Keratinocyte (primary cell): ENCODE results near the gene EPHB2. TPM values are rescaled to one million over a fixed set of nuclear protein-coding genes. Genes with fewer than 3 reads are reported as not detected.

Experiments
- DNase-seq: peaks from one replicate; pipeline ENCODE4 v3.0.0-alpha.2; 2011; ENCODE audit warnings: low read depth, missing footprints, low spot score
- FAIRE-seq: peaks from 2 replicates; lab custom pipeline; 2011; peaks lifted over from hg19 to GRCh38; lab: Jason Lieb, UNC
- H2AFZ ChIP-seq: 2 replicates; pipeline ENCODE4 v1.6.0; 2012; ENCODE audit warnings: low read length, control low read depth, inconsistent platforms; ENCODE audit not compliant: control insufficient read depth
- H3K27ac ChIP-seq: 2 replicates; pipeline ENCODE4 v1.5.1; 2011; ENCODE audit warnings: low read length; ENCODE audit not compliant: control insufficient read depth, insufficient read depth
- H3K27me3 ChIP-seq: 3 replicates; pipeline ENCODE4 v1.6.0; 2011; ENCODE audit warnings: low read length; ENCODE audit not compliant: control insufficient read depth, insufficient read depth; ENCODE audit errors: extremely low read depth
- H3K36me3 ChIP-seq, 2 experiments: 2 replicates in 1 of 2; 3 replicates in 1 of 2; pipeline ENCODE4 v1.5.1; 2011; ENCODE audit warnings: low read length in 2 of 2, mild to moderate bottlenecking in 1 of 2; ENCODE audit not compliant: control insufficient read depth in 2 of 2, insufficient read depth in 2 of 2; ENCODE audit errors: extremely low read depth in 1 of 2
- H3K4me1 ChIP-seq: 3 replicates; pipeline ENCODE4 v1.5.1; 2011; ENCODE audit warnings: low read length; ENCODE audit not compliant: control insufficient read depth, insufficient read depth; ENCODE audit errors: extremely low read depth
- H3K4me2 ChIP-seq: 3 replicates; pipeline ENCODE4 v1.6.0; 2011; ENCODE audit warnings: low read depth, low read length; ENCODE audit not compliant: control insufficient read depth, insufficient read depth; ENCODE audit errors: extremely low read depth
- H3K4me3 ChIP-seq, 3 experiments: fragments of 200-600 bp in 1 of 3; sonication (generic) in 1 of 3; 2 replicates in 2 of 3; 3 replicates in 1 of 3; pipeline ENCODE4 v1.5.1; 2011 to 2016; ENCODE audit warnings: low read length in 3 of 3, mild to moderate bottlenecking in 3 of 3, control low read depth in 2 of 3, inconsistent platforms in 1 of 3, low read depth in 1 of 3, mixed read lengths in 1 of 3, mixed run types in 1 of 3, moderate library complexity in 1 of 3; ENCODE audit not compliant: control insufficient read depth in 2 of 3, insufficient read depth in 2 of 3; ENCODE audit errors: extremely low read depth in 1 of 3
- H3K79me2 ChIP-seq: 2 replicates; pipeline ENCODE4 v1.6.0; 2012; ENCODE audit warnings: low read length; ENCODE audit not compliant: control insufficient read depth, insufficient read depth
- H3K9ac ChIP-seq: 3 replicates; pipeline ENCODE4 v1.6.0; 2011; ENCODE audit warnings: low read length; ENCODE audit not compliant: control insufficient read depth, insufficient read depth; ENCODE audit errors: extremely low read depth
- H3K9me1 ChIP-seq: 3 replicates; pipeline ENCODE4 v1.6.0; 2011; ENCODE audit warnings: low read length; ENCODE audit not compliant: control insufficient read depth, insufficient read depth; ENCODE audit errors: extremely low read depth
- H3K9me3 ChIP-seq: 2 replicates; pipeline ENCODE4 v1.5.1; 2012; ENCODE audit warnings: low read depth, low read length; ENCODE audit not compliant: control insufficient read depth
- H4K20me1 ChIP-seq: 3 replicates; pipeline ENCODE4 v1.6.0; 2011; ENCODE audit warnings: low read length; ENCODE audit not compliant: control insufficient read depth, insufficient read depth; ENCODE audit errors: extremely low read depth
- EZH2 ChIP-seq: IDR thresholded peaks from one replicate; pipeline ENCODE4 v1.6.1; 2012; ENCODE audit warnings: inconsistent platforms, mild to moderate bottlenecking, low read length, moderate library complexity
- dilution Hi-C: fragments of 300-500 bp; cut with MboI; formaldehyde crosslinking; loops from one replicate; pipeline ENCODE4 v1.7.0; 2020; ENCODE audit warnings: low sequenced_read_pairs; ENCODE audit not compliant: extremely low pct_ligation_motif_present
- polyA plus RNA-seq, 5 experiments: library from polyadenylated mRNA; depleted of rRNA in 3 of 5; stranded (reverse) in 3 of 5; stranded (forward) in 1 of 5; unstranded in 1 of 5; fragments of >200 nt; gene quantifications; 1 replicate in 1 of 5; 2 replicates in 3 of 5; 3 replicates in 1 of 5; pipeline versions ENCODE4 v1.2.1 to v1.2.3, GENCODE V29; 2011 to 2012; ENCODE audit warnings: missing spikeins in 2 of 5, low read depth in 1 of 5, low replicate concordance in 1 of 5
- TF ChIP-seq, protein P1 (sequence below), 3 experiments: IDR thresholded peaks in 1 of 3; conservative IDR thresholded peaks in 1 of 3; optimal IDR thresholded peaks in 1 of 3; 2 replicates in 2 of 3; 3 replicates in 1 of 3; pipeline versions ENCODE3 to v1.5.1; 2011; ENCODE audit warnings: low read length in 3 of 3, mild to moderate bottlenecking in 3 of 3, moderate library complexity in 2 of 3, control low read depth in 1 of 3, inconsistent platforms in 1 of 3; ENCODE audit not compliant: insufficient read depth in 2 of 3; ENCODE audit errors: extremely low read depth in 1 of 3

Gene EPHB2
- polyA plus RNA-seq, 1 donor (not counting 4 experiments of a cell fraction or from before 2014, with no cell fraction given): 0.10 TPM

GRCh38 chr1:22781483-22781882, 70.8 kb downstream of the EPHB2 start:
- no peak overlapping the region for H3K9ac ChIP-seq
- H3K27me3 ChIP-seq: peaks cover 24% of the 10 kb centered on the region
- TF ChIP-seq, protein P1, sequence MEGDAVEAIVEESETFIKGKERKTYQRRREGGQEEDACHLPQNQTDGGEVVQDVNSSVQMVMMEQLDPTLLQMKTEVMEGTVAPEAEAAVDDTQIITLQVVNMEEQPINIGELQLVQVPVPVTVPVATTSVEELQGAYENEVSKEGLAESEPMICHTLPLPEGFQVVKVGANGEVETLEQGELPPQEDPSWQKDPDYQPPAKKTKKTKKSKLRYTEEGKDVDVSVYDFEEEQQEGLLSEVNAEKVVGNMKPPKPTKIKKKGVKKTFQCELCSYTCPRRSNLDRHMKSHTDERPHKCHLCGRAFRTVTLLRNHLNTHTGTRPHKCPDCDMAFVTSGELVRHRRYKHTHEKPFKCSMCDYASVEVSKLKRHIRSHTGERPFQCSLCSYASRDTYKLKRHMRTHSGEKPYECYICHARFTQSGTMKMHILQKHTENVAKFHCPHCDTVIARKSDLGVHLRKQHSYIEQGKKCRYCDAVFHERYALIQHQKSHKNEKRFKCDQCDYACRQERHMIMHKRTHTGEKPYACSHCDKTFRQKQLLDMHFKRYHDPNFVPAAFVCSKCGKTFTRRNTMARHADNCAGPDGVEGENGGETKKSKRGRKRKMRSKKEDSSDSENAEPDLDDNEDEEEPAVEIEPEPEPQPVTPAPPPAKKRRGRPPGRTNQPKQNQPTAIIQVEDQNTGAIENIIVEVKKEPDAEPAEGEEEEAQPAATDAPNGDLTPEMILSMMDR (optimal IDR thresholded peaks at IDR 0.05 in 1 of 3, IDR thresholded peaks at IDR 0.05 in 1 of 3, conservative IDR thresholded peaks at IDR 0.05 in 1 of 3; ENCODE audit: extremely low read depth in 1 of 3, insufficient read depth in 2 of 3, low read length in 3 of 3): no peak
- TF ChIP-seq EZH2: no peak
- no peak overlapping the region for H3K4me2 ChIP-seq
- no peak overlapping the region for H2AFZ ChIP-seq
- no peaks in the 10 kb centered on the region for H3K36me3 ChIP-seq
- dilution Hi-C loops: no loop called here
- FAIRE-seq (no peak), DNase-seq (no peak)
- no peak overlapping the region for H3K4me3 ChIP-seq
- no peaks in the 10 kb centered on the region for H3K4me1 ChIP-seq
- no peaks in the 10 kb centered on the region for H3K9me3 ChIP-seq
- no peaks in the 10 kb centered on the region for H3K79me2 ChIP-seq
- no peak overlapping the region for H3K27ac ChIP-seq
- no peaks in the 10 kb centered on the region for H3K9me1 ChIP-seq
- H4K20me1 ChIP-seq: no peaks in the 10 kb centered on the region

- Histone ChIP-seq H2AFZ (no peak overlapping the region), H3K36me3 (no peaks in the 10 kb centered on the region), H3K27me3 (peaks cover 19% of the 10 kb centered on the region), H3K4me1 (no peaks in the 10 kb centered on the region), H3K9me3 (no peaks in the 10 kb centered on the region), H3K9ac (no peak overlapping the region), H3K27ac (no peak overlapping the region), H3K9me1 (no peaks in the 10 kb centered on the region), H3K4me2 (no peak overlapping the region), H3K79me2 (no peaks in the 10 kb centered on the region), H4K20me1 (no peaks in the 10 kb centered on the region), H3K4me3 (no peak overlapping the region)
- FAIRE-seq (no peak), DNase-seq (no peak)
- dilution Hi-C loops: no loop called here
- TF ChIP-seq, protein P1 (optimal IDR thresholded peaks at IDR 0.05 in 1 of 3, IDR thresholded peaks at IDR 0.05 in 1 of 3, conservative IDR thresholded peaks at IDR 0.05 in 1 of 3; ENCODE audit: extremely low read depth in 1 of 3, insufficient read depth in 2 of 3, low read length in 3 of 3): no peak
- TF ChIP-seq EZH2: no peak
Measured at GRCh38 chr1:22782406-22782805, 71.8 kb downstream of the EPHB2 start.
